EH (cell line): ENCODE measurements around the gene CCDC85B.

ENCODE experiments used
- DNase-seq: peaks from one replicate; pipeline ENCODE4 v3.0.0-alpha.2; 2015; ENCODE audit warnings: low read depth

Gene CCDC85B

DNA sequence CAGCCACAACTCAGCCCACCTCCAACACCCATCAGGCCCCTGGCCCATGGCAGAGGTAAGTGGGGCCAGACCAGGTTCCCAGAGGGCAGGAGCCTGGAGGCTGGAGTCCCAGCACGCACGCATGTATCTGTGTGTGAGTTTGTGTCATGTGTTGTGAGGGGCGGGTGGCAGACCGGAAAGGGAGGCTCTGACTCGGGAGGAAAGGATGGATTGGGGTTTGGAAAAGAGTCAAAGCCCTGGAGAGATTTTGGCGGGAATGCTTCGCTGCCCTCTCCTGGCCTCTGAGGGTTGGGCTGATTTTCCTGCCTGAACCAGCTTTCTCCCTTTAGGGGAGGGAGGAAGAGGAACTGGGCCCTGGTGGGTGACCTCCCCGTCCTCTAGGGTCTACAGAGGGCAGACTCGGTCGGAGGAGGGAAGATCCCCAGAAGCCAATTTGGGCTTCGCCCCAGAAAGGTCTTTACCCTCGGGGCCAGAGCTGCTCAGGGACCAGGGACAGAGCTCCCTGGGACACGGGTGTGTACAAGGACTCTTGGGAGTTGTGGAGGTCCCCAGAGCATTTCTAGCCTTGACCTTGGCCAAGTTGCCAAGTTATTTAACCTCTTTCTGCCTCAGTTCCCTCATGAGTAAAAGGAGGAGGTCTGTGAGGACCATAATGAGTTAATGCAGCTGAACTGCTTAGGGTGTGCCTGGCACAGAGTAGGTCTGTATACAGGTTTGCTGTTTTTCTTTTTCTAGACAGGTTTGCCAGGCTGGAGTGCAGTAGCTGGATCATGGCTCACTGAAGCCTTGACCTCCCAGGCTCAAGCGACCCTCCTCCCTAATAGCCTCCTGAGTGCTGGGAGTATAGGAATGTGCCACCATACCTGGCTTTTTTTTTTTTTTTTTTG, 21.5 kb downstream of the CCDC85B start:
- peak; percentile 94 for DNase-seq

DNA sequence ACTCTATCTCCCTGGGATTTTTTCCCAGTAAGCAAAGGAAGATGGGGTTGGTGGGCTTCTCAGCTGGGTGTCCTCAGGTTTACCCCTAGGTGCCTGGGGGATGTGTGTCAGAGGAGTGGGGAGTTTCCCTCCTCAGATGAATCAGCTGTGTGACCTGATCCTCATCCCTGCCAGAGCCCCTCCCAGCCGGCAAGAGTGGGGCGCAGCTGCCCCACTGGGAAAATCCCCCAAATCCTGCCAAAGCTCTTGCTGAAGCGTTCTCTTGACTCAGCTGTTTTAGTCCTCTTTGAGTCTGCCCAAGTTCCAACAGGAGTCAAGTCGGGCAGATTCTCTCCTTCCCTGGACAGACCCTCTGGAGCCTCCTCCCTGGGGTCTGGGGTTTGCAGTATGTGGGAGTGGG, 22.4 kb downstream of the CCDC85B start:
- peak; percentile 61 for DNase-seq

DNA sequence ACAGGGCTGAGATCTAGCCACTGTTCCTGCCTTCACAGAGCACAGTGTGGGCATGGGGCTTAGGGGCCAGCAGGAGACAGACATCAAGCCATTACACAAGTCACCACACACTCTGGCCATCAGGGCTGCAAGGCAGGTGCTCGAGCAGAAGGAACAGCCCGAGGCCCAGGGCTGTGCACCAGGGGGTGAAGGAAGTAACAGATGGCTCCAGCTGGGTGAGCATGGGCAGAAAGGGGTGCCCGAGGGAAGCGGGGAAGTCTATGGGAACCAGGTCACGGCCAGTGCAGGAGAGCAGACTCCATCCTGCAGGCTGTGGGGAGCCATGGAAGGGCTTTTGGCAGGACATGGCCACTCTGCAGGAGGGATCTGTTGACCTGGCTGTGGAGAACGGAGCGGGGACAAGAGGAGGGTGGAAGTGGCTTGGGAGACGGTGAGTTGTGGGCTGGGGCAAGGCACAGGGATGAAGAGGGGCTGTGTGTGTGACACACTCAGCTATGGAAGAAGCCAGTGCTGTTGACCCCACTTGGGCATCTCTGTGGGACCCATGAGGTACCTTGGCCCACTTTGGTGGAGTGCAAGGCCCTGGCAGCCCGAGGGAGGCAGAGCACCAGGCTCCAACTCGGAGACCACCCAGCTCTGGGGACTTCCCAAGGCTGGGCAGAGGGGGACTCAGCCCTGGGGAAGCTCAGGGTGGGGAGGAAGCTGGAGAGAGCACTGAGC, 24.8 kb downstream of the CCDC85B start:
- no peak for DNase-seq

DNA sequence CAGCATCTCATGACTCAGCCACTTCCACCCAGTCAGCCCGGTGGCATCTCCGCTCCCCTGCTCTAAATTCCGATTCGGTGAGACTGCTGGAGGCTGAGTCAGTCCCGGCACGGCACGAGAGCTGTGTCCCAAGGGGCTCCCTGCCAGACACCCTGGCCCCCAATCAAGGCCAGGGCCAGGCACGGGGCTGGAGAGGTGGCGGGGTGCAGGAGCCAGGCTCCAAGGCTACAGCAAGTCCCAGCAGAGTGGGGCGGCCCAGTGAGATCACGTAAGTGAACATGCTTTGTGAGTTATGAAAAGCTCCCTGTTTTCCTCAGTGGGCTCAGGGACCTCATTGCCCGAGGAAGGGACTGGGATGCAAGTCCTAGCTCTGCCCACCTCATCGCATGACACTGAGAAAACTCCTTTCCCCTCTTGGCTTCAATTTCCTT, 25.4 kb downstream of the CCDC85B start:
- DNase-seq = peak; percentile 99

DNA sequence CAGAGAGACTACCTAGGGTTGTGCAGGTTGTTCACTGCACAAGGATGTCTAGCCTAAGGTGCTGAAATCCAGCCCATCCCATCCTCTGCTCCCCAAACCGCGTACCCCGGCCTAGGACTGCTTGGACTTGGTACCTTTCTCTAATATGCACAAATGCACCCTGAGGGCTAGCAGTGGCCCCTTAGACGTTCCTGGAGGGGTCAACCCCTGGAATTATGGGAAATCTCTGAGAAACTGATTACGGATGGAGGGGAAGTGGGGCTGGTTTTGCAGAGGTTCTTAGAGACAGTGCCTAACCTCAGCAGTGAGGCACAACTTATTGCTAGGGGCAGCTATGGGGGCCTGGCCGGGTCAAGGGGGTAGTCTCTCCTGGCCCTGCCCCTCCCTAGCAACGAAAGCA, 25.9 kb downstream of the CCDC85B start:
- no peak for DNase-seq

DNA sequence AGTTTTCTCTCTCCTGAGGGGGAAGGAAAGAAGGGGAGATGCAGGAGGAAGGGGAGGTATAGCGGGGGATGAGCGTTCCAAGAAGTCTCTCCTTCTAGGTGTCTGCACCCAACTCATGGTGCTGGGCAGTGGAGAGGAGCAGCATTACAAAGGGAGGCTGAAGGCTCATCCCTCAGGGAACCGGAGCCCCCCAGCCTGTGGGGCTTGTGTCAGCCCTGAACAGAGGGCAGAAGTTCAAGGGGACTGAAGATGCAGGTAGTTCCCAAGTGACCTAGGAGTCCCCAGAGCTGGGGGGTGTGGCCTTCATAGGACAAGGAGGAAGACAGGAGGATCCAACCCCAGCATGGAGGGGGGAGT, 26.6 kb downstream of the CCDC85B start:
- no peak for DNase-seq

DNA sequence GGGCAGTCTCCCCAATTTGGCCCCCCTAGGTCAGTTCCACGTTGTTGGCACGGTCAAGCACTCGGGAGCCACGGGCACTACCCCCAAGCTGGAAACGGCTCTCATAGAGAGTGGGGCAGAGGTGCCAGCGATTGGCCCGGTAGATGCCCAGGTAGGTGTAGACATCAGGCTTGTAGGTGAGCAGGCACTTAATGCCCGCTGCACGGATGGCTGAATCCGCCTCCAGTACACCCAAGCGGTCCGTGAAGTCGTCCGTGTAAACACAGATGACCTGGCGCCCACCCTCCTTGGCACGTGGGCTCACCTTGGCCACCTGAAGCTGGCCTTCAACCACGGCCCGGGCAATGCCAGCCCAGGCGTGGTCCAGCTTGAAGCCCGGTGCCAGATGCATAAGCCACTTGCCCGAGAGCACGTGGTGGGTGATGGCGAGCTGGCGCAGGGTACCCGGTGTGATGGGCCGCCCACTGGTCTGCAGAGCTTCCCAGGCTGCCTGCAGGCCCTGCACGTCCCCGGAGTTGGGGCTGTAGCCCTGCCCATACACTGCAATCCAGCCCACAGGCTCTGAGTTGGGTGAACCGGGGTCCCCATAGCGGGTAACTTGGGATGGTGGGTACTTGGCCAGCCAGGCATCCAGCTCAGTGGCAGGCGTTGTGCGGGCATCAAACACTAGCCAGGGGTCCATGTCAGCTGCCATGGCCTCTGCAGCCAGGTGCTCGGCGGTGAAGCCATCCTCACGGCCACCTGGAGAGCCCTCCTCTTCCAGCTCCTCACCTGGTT, 27.1 kb downstream of the CCDC85B start:
- no peak for DNase-seq

DNA sequence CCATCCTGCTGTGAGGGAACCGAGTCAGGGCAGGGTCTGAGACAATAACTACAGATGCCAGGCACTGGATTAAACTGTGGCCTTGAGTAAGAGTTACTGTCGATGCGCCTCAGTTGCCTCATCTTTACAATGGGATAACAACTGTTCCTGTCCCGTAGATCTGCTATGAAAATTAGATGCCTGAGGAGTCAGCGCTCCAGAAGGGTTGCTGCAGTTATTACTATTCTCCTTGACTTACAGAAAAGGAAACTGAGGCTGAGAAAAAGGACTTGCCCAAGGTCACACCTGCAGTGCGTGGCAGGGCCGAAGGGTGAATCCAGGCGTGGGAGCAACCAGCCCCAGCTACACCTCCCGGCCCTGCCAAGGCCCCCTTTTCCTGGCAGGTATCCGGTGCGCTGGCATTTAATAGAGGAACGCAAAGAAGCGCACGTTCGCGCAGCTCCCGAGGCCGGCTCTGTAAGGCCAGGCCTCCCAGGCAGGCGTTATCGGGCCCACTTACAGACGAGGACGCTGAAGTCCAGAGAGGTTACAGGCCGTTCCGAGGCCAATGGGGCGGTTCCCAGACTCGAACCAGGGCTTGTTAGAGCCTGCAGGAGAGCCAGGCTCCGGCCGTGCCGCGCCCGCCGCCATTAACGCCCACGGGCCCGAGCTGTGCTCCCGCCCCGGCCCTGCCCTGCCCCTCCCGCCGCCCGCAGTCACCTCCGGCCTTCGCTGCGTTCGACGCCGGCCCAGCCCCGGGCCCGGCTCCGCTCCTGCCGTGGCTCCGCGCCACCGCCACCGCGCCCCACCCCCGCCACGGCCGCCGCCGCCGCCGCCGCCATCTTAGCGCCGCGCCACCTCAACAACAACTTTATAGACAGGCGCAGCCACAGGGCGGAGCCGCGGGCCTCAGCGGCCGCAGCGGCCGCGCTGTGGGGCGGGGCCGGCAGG, 28.0 kb downstream of the CCDC85B start, which contains the start of gene C11orf68:
C11orf68 (minus strand) TSS at position 852 of the 930 bp plus-strand sequence; CDS start at position 821, 31 bp downstream.
- peak; percentile 47 for DNase-seq

DNA sequence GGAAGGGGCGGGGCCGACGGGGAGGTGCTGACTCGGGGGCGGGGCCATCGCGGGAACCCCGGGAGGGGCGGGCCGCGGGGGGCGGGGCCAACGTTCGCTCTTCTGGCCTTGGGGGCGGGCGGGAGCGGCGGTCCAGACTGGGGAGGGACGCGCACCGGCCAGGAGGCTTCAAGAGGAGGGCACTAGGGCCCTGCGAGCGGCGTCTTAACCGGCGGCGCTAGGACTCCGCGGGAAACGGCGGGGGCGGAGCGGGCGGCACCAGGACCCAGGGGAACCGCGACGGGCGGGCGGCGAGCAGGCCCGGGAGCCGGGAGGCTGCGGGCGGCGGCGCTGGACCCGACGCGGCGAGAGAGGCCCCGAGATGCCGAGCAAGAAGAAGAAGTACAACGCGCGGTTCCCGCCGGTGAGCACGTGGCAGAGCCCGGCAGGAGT, 28.7 kb downstream of the CCDC85B start, which contains the start of gene DRAP1:
DRAP1 (plus strand) TSS at position 286 of the 432 bp plus-strand sequence; CDS start at position 362, 76 bp downstream.
- DNase-seq = peak; percentile 99

DNA sequence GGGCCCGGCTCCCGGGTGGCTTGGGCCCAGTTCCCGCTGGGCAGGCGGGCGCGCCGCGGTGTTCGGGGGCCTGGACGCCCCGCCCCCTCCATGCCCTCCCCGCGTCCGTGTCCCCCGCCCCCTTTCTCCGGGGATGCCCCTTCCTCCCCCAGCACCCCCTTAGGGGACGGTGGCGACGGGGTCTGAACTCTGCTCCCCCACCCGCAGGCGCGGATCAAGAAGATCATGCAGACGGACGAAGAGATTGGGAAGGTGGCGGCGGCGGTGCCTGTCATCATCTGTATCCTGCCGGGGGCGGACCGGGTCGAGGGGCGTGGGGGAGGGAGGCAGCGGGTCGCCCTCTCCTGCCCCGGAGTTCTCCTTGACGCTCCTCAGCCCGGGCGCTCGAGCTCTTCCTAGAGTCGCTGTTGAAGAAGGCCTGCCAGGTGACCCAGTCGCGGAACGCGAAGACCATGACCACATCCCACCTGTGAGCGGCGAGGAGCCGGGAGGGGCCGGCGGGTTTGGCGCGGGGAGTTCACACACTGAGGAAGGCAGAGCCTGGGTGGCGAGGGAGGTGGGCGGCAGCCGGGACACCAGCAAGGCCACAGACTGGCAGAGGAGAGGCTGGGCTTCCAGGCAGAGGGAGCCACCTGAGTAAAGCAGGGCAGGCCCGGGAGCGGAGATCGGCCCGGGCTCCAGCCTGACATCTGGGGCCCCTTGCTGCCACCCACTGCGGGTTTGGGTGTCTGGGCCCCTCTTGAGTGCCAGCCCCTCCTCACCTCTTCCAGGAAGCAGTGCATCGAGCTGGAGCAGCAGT, 29.3 kb downstream of the CCDC85B start:
- DNase-seq = no peak

DNA sequence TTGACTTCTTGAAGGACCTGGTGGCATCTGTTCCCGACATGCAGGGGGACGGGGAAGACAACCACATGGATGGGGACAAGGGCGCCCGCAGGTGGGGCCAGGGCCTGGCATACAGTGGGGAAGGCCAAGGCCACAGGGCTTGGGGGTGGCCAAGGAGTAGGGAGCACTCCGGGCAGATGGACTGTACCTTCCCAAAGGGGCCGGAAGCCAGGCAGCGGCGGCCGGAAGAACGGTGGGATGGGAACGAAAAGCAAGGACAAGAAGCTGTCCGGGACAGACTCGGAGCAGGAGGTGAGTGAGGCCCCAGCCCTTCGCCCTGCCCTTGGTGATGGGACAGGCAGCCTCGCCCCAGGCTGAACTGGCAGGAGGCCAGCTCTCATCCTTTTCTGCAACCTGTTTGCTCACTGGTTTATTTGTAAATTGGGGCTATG, 29.9 kb downstream of the CCDC85B start:
- no peak for DNase-seq

DNA sequence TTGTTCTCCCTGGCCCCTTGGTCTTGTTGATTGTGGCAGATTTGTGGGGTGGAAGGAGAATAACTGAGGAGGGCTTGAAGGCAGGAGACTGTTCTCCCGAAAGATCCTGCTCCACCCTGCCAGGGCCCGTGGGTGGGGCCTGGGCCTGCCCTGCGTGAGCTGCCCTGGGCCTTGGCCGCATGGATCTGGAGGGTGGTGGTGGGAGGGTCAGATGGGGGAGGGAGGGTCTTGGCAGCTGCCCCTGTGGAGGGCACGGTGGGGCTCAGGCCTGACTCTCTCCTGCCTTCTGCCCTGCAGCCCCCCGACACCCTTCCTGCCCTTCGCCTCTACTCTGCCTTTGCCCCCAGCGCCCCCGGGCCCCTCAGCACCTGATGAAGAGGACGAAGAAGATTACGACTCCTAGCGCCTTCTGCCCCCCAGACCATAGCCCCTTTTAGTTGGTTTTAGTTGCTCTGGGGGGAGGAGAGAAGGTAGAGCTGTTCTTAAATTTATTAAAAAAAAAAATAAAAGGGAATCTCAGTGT, 30.6 kb downstream of the CCDC85B start:
- no peak for DNase-seq

DNA sequence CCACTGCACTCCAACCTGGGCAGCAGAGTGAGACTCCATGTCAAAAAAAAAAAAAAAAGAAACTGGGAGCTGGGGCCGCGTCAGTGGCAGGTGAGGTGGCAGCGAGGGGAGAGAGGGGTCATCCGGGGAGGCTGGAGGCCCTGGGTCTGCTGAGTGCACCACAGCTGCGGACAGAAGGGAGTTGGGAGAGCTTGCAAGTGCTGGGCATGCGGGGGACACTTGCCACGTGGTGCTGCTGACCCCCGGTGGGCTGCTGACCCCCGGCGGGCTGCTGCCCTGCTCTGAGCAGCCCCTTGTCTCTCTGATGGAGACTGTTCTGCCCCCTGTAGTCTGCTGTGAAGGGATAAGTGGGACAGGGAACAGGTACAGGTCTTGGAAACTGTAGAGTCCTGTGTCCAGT, 31.4 kb downstream of the CCDC85B start:
- DNase-seq = no peak

DNA sequence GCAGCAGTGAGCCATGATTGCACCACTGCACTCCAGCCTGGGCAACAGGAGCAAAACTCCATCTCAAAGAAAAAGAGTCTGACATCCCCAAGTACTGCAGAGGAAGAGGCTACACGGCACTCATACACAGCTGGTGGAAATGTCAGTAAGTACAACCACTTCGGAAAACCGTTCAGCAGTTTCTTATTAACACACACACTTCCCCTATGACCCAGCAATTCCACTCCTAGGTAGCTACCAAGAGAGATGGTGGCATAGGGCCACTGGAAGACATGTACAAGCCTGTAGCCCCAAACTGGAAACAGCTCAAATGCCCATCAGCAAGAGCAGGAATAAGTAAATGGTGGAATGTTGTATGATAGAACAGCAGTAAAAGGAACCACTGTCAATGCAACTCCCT, 32.1 kb downstream of the CCDC85B start:
- DNase-seq = no peak

DNA sequence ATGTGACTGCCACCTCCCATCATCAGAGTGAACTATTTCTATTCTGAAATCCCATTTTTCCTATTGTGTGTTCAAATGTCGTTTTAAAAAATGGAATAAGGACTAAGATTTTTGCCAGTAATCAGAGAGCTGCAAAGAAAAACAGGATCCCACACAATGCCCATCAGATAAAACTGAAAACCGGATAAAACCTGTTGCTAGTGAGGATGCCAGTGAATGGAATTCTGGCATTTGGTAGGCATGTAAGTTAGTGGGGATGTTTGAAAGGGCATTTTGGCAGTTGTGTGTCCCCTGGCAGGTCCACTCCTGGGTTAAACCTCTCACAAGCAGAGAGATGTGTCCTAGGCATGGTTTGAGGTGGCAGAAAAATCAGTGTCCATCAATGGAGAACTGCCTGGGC, 34.9 kb downstream of the CCDC85B start:
- no peak for DNase-seq

DNA sequence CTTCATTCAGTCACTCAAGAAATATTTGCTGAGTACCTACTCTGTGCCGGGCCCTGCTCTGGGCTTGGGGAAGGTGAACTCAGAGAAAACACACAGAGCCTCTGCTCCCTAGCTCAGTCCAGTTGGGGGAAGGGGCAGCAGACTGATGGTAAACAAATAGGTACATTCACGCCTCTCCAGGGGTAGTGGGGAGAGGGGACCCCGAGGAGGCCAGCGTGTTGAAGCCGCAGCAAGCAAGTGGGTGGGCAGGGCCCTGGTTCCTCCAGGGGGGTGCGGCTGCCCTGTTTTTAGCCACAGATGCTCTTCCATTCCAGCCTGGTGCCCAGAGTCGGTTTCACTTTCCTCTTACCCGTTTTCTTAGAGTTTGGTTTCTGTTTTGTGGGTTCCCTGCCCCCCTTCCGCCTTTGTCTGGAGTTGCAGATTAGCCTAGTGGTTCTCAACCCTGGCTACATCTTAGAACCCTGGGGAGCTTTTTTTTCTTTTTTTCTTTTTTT, 37.5 kb downstream of the CCDC85B start:
- no peak for DNase-seq

DNA sequence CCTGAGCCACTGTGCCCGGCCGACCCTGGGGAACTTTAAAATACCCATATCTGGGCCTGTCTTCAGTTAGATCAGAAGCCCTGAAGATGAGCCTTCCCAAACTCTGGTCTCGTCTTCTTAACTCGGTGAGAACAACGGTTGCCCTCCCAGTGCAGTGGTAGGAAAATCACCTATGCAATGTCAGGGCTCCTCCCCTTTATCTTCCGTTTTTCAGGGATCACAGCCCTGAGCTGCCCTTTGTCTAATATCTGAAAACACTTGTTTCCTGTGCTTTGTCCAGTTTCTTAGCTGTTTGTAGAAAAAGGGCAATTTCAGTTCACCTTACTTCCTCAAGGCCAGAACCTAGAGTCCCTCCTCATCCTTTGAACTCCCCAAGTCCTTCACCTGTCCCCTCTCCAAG, 38.2 kb downstream of the CCDC85B start:
- no peak for DNase-seq

DNA sequence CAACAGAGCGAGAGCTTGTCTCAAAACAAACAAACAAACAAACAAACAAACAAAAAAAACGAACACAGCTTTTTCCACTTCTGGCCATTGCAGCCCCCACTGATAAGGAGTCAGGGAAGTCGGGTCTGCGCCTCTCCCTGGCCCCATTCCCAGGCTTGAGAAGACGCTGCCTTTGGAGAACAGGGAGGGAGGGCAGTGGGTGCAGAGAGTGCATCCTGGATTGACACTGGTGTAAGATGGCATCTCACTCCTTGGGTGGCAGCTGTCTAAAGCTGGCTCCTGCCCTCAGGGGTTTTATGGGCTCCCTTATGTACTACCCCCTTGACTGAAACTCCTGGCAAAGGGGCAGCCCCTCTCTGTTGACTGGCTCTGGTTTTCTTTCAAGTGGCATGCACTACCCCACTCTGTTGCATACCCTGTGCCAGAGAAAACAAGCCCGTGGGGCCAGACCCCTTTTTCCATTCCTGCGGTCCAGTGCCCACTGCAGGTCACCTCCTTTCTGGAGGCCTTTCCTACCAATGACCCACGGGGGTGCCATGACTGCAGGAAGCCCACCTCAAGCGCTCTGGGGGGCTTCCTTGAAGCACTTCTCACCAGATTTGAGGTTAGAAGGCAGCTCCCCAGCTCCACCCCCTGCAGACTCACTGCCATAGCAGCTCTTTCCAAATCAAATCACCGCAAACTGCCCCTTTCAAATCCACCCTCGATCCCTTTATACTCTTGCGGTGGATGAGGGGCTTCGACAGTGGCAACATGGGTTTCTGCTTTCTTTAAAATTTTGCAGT, 41.5 kb downstream of the CCDC85B start:
- no peak for DNase-seq

DNA sequence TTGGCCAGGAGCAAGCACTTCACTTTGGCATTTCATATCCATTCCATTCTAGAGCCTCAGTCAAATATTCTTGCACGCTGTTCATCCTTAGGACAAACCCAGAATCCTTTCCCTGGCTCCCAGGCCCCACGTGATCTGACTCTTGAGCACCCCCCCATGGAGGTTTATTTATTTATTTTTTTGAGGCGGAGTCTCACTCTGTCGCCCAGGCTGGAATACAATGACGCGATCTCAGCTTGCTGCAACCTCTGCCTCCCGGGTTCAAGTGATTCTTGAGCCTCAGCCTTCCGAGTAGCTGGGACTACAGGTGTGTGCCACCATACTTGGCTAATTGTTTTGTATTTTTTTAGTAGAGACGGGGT, 42.1 kb downstream of the CCDC85B start:
- peak; percentile 55 for DNase-seq
